ENCODE data around the gene ASTN1.
A peak's percentile ranks its signal among the peaks of the same experiment; 100 is the strongest.

Gene ASTN1

GRCh38 chr1:176919386-176920378, 244.8 kb downstream of the ASTN1 start:
- no peak for DNase-seq

GRCh38 chr1:176905648-176906047, 258.9 kb downstream of the ASTN1 start:
- no peak for DNase-seq

- no peak for DNase-seq
Measured at GRCh38 chr1:176904057-176904751, 260.3 kb downstream of the ASTN1 start.

GRCh38 chr1:176903474-176903873, 261.0 kb downstream of the ASTN1 start:
- no peak for DNase-seq

- DNase-seq: no peak
Measured at GRCh38 chr1:176899321-176899720, 265.2 kb downstream of the ASTN1 start.

- peak in 1 of 2 donors; percentile 6 for DNase-seq
Measured at GRCh38 chr1:176897350-176898236, 266.9 kb downstream of the ASTN1 start.

- no peak for DNase-seq
Measured at GRCh38 chr1:176896216-176896615, 268.3 kb downstream of the ASTN1 start.

- no peak for DNase-seq
Measured at GRCh38 chr1:176894450-176894849, 270.1 kb downstream of the ASTN1 start.

- no peak for DNase-seq
Measured at GRCh38 chr1:176893625-176894352, 270.7 kb downstream of the ASTN1 start.

GRCh38 chr1:176888471-176889032, 276.0 kb downstream of the ASTN1 start:
- DNase-seq: no peak

GRCh38 chr1:176885751-176886150, 278.8 kb downstream of the ASTN1 start:
- no peak for DNase-seq

GRCh38 chr1:176885341-176885740, 279.2 kb downstream of the ASTN1 start:
- no peak for DNase-seq

GRCh38 chr1:176884911-176885310, 279.6 kb downstream of the ASTN1 start:
- no peak for DNase-seq

GRCh38 chr1:176884286-176884685, 280.2 kb downstream of the ASTN1 start:
- DNase-seq: no peak

- DNase-seq: peak in 1 of 2 donors; percentile 22
Measured at GRCh38 chr1:176880955-176881595, 283.4 kb downstream of the ASTN1 start.

- no peak for DNase-seq
Measured at GRCh38 chr1:176879784-176880620, 284.5 kb downstream of the ASTN1 start.

- no peak for DNase-seq
Measured at GRCh38 chr1:176878750-176879536, 285.6 kb downstream of the ASTN1 start.

GRCh38 chr1:176877557-176877956, 287.0 kb downstream of the ASTN1 start:
- no peak for DNase-seq

GRCh38 chr1:176876966-176877515, 287.5 kb downstream of the ASTN1 start:
- DNase-seq: no peak

All from CD4-positive, alpha-beta T cell treated with Interferon alpha-2 for 1 hour (primary cell).